Measurements from ENCODE around the gene QSOX1. TPM values are rescaled to one million over a fixed set of nuclear protein-coding genes. Genes with fewer than 3 reads are reported as not detected.
A peak's percentile ranks its signal among the peaks of the same experiment; 100 is the strongest.

The QSOX1 gene
- total RNA-seq, 1 experiment from 2014 or later = 192 TPM

- DNase-seq (peak; percentile 94), ATAC-seq (peak; percentile 50)
- Histone ChIP-seq H3K36me3 (ENCODE audit: low read depth, low read length) (no peaks in the 10 kb centered on the region), H4K20me1 (ENCODE audit: low read length) (peaks cover 14% of the 10 kb centered on the region; the same call in 1 of the 2 replicates), H3K4me2 (ENCODE audit: low read length) (peak overlapping the region; percentile 54), H3F3A (ENCODE audit: low read length, unreplicated experiment) (no peaks in the 10 kb centered on the region), H3K4me1 (ENCODE audit: insufficient read depth, low read length) (peaks cover 35% of the 10 kb centered on the region), H3K9me2 (replicated peaks; ENCODE audit: low read length) (no peaks in the 10 kb centered on the region), H3K79me2 (ENCODE audit: low read length) (peaks cover 24% of the 10 kb centered on the region), H3K27me3 (ENCODE audit: low read length) (no peaks in the 10 kb centered on the region), H3K9ac (ENCODE audit: low read length) (peak overlapping the region; percentile 18; the same call in 1 of the 2 replicates), H3K4me3 (ENCODE audit: low read length) (no peak overlapping the region), H3K9me3 (ENCODE audit: low read length) (no peaks in the 10 kb centered on the region), H3K27ac (ENCODE audit: low read length) (peak overlapping the region; percentile 87), H2AFZ (ENCODE audit: low read length) (peak overlapping the region; percentile 14; the same call in 1 of the 2 replicates)
- TF ChIP-seq EZH2phosphoT487 (IDR thresholded peaks at IDR 0.05; ENCODE audit: borderline replicate concordance, low read length) = no peak
- TF ChIP-seq CTCF (conservative IDR thresholded peaks at IDR 0.05; ENCODE audit: low read depth, low read length) = no peak
- TF ChIP-seq EZH2 (IDR thresholded peaks at IDR 0.05; ENCODE audit: low read length, unreplicated experiment) = no peak
- ChIA-PET CTCF (no interaction called here), POLR2A (ENCODE audit: unreplicated experiment) (no interaction called here)
- no TSS peak for BruUV-seq (replicated peaks)
- intact Hi-C loops (cut with micrococcal nuclease) = loop anchor here (1.0 kb wide), 2 partner anchors 28 to 53 kb away; no protein-coding TSS in a partner anchor
Observed at GRCh38 chr1:180151508-180151907, 3.2 kb upstream of the QSOX1 start.

DNA sequence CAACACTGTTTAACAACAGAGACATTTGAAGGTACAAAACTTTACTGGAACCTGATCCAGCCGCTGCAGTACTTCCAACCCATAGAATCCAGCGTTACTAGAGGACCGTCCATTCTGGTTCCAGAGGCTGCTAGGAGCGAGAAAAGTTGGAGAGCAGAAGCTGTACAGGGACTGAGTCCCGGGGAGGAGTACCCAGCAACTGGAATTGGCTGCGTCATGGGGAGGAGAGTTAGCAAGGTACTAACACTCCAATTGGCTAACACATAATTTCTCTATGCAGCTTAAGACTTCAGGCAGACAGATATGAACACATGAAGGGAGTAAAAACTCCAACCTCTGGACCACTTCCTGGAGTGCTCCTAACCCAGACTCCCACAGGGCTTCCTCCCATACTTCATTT, 2.1 kb upstream of the QSOX1 start:
- Histone ChIP-seq H4K20me1 (ENCODE audit: low read length) (peaks cover 22% of the 10 kb centered on the region; the same call in 1 of the 2 replicates), H3K4me2 (ENCODE audit: low read length) (no peak overlapping the region), H3K27me3 (ENCODE audit: low read length) (no peaks in the 10 kb centered on the region), H3K4me1 (ENCODE audit: insufficient read depth, low read length) (peaks cover 44% of the 10 kb centered on the region), H3K36me3 (ENCODE audit: low read depth, low read length) (no peaks in the 10 kb centered on the region), H3F3A (ENCODE audit: low read length, unreplicated experiment) (no peaks in the 10 kb centered on the region), H3K4me3 (ENCODE audit: low read length) (no peak overlapping the region), H3K79me2 (ENCODE audit: low read length) (peaks cover 34% of the 10 kb centered on the region), H2AFZ (ENCODE audit: low read length) (no peak overlapping the region), H3K27ac (ENCODE audit: low read length) (peak overlapping the region; percentile 87), H3K9me3 (ENCODE audit: low read length) (no peaks in the 10 kb centered on the region), H3K9ac (ENCODE audit: low read length) (no peak overlapping the region), H3K9me2 (replicated peaks; ENCODE audit: low read length) (no peaks in the 10 kb centered on the region)
- CTCF ChIA-PET = no interaction called here
- intact Hi-C loops (cut with micrococcal nuclease) = no loop called here
- BruUV-seq (replicated peaks) = no TSS peak
- ATAC-seq (no peak), DNase-seq (no peak)
- no peak for TF ChIP-seq EZH2phosphoT487 (IDR thresholded peaks at IDR 0.05; ENCODE audit: borderline replicate concordance, low read length)
- no peak for TF ChIP-seq CTCF (conservative IDR thresholded peaks at IDR 0.05; ENCODE audit: low read depth, low read length)
- POLR2A ChIA-PET (ENCODE audit: unreplicated experiment) = no interaction called here

DNA sequence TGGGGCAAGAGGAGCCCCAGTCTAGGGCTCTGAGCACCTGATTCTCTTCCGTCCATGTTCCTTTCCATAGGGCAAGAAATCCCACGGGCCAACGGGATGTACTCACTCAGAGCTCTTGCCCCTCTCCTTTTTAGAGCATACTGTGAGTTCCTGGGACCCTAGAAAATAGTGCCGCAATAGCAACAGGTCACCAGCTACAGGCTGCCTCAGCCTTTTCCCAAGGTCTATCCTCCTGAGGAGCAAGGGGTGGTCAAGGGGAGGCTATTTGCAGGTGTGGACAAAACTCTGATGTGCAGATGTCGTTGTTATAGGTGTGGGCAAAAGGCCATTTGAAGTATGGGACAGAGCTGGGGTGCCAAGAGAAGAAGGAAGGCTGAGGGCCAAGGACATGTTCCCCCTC, 1.6 kb upstream of the QSOX1 start:
- H3K4me1 ChIP-seq (ENCODE audit: insufficient read depth, low read length) = peaks cover 47% of the 10 kb centered on the region
- H3K9ac ChIP-seq (ENCODE audit: low read length) = no peak overlapping the region
- H2AFZ ChIP-seq (ENCODE audit: low read length) = no peak overlapping the region
- no peak overlapping the region for H3K4me2 ChIP-seq (ENCODE audit: low read length)
- peaks cover 24% of the 10 kb centered on the region for H4K20me1 ChIP-seq (ENCODE audit: low read length)
- no peaks in the 10 kb centered on the region for H3K9me2 ChIP-seq (replicated peaks; ENCODE audit: low read length)
- CTCF ChIA-PET = no interaction called here
- POLR2A ChIA-PET (ENCODE audit: unreplicated experiment) = no interaction called here
- no peak overlapping the region for H3K4me3 ChIP-seq (ENCODE audit: low read length)
- no peaks in the 10 kb centered on the region for H3F3A ChIP-seq (ENCODE audit: low read length, unreplicated experiment)
- DNase-seq (no peak), ATAC-seq (no peak)
- TF ChIP-seq EZH2phosphoT487 (IDR thresholded peaks at IDR 0.05; ENCODE audit: borderline replicate concordance, low read length) = no peak
- no TSS peak for BruUV-seq (replicated peaks)
- H3K27ac ChIP-seq (ENCODE audit: low read length) = no peak overlapping the region
- no peaks in the 10 kb centered on the region for H3K27me3 ChIP-seq (ENCODE audit: low read length)
- H3K9me3 ChIP-seq (ENCODE audit: low read length) = no peaks in the 10 kb centered on the region
- H3K79me2 ChIP-seq (ENCODE audit: low read length) = peaks cover 39% of the 10 kb centered on the region
- H3K36me3 ChIP-seq (ENCODE audit: low read depth, low read length) = no peaks in the 10 kb centered on the region
- intact Hi-C loops (cut with micrococcal nuclease) = no loop called here

All from PC-3 (cell line).